ENCODE results near the gene SCGB1D4.

SCGB1D4 gene

DNA sequence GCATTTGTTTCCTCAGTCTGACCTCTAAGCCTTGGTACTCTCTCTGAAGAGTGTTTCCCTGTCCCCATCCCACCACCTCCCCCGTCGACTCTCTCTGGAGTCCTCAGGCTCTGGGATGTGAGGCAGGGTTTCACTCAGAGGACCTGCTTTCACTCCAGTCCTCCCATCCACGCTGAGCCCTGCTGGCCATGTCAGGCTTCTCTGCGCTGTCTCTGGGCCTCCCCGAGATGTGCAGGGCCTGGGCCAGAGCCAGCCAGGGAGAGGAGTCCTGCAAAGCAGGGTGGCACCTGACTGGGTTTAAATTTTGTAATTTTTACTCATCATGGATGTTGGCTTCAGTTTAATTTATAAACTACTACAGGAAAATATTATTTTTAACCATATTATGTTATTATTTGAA lies 25.6 kb downstream of the SCGB1D4 start:
- no peak for DNase-seq

DNA sequence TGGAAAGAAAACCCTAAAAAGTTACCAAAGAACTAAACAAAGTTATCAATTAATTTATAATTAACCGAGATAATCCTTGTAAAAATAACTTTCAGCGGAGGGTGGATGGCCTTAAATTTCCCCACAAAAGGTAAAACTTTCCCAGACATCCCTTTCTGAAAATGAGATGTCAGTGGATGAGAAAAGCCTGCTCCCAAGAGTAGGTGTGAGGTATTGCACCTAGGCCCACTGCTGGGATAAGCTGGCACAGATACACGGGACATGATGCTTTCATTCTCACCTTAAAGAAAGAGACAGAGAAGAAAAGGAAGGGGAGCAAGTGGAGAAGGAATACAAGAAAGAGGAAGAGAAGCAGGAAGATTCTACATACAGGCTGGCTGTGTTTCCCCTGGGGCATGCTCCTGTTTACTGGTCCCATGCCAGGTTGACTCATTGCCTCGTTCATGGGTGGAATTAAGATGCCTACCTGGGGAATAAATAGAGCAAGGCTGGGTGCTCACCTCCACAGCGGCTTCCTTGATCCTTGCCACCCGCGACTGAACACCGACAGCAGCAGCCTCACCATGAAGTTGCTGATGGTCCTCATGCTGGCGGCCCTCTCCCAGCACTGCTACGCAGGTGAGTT lies 29.1 kb downstream of the SCGB1D4 start, which contains the start of gene SCGB2A2:
Gene SCGB2A2, plus strand, starts transcription at position 505 of the 625 bp plus-strand sequence. Its CDS starts 59 bp downstream, at position 564.
- DNase-seq: peak; percentile 3

DNA sequence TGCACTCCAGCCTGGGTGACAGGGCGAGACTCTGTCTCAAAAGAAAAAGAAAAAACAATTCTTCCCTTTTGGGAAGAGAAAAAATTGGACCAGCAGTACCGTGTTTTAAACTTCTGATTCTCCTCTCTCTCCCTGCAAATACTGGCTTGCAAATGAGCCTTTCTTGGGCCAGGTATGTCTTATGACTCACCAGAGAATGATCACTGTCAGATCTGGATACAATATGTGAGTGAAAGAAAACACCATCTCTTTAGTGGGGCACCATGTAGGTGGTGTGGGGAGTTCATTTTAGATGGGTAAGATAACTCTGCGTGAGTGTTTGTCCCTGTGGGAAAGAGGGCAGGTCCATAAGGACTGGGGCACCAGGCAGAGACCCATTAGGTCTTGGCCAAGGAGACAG lies 31.3 kb downstream of the SCGB1D4 start:
- DNase-seq: no peak

DNA sequence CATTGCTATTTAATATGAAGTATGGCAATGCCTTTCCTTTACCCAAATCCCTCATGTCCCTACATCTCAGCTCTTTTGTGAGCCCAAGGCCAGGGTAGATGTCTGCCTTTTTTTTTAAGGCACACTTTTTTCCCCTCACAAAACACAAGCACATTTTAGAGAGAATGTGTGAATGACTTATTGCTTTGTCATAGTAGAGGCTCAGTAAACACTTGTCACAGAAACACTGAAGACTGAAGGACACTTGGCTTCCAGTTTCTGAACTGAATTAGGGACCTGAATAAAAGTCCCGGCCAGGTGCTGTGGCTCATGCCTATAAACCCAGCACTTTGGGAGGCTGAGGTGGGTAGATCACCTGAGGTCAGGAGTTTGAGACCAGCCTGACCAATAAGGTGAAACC lies 31.8 kb downstream of the SCGB1D4 start:
- DNase-seq: no peak

DNA sequence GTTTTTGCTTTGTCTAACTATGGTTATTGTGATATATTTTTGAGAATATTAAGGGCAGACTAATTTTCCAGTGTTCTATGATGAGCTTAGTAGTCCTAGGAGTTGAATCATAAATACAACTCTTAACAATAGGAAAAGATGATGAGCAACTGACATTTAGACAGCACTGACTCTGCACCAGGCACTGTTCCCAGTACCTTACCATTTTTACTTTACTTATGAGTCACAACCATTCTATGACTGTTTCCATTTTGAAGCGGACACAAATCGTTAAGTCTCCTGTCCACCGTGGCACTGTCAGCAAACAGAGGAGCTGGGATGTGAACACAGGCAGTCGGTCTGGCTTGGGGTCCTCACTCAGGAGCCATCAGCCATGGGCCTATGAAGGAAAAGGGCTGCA lies 32.3 kb downstream of the SCGB1D4 start:
- no peak for DNase-seq

DNA sequence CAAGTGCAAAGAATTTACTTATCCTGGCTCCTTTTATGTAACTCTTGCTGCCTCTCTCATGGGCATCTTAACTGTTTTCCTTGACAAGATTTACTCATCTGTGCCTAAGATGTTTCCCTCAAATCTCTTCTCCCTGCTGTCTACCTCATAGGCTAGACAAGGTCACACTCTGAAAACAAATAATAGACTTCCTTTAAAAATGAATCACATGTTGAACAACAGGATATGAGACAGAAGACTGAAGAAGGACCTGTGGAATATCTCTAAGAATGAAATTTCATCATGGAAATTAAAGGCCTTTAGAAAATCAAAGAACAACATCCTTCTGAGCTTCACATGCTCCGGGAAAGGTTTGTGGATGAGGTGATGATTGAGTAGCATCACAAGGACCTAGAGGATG lies 34.9 kb downstream of the SCGB1D4 start:
- DNase-seq: no peak

DNA sequence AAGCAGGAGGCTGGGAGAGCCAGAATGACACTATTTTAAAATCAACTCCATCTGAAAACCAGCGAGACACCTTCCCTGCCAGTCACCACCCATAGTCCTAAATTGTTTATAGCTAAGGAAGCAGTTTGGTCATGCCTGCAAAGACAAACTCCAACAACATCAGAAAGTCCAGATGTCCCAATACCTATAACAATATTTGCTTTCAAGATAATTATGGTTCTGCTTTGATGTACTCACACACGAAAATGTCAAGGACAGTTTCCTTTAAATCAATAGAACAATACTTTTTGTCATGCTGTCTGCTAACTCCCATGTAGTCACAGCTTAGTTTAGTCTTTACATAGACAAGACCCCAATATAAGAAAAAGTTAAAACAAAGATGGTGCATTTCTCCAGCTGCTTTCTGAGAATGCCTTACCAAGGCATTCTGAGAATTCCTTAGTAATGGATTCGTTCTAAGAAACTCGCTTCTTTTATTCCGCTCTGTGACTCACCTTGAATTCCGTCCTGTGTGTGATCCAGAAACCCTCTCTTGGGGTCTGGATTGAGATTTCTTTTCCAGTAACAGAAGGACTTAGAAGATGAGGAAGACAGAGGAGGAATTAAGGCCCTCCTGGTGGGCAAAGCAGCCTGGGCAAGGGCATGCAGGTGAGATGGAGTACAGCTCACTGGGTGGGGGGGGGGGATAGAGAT lies 38.5 kb downstream of the SCGB1D4 start:
- no peak for DNase-seq

DNA sequence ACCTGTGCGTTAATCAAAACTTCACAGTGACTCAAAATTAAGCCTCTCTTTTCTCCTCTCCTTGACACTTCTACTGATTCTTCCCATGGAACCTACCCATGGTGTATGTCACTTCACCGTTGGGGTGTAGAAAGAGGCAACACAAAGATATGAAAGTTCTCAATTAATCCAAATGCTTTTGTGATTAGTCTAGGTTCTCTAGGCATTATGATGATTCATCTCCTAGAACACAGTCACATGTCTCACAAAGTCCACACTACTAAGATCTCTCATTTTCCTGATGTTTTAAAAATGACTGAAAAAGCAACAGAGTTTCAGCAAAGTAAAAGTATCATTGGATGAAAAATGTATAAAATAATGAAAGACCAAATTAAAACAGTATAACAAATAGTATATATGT lies 42.6 kb downstream of the SCGB1D4 start:
- DNase-seq: no peak

DNA sequence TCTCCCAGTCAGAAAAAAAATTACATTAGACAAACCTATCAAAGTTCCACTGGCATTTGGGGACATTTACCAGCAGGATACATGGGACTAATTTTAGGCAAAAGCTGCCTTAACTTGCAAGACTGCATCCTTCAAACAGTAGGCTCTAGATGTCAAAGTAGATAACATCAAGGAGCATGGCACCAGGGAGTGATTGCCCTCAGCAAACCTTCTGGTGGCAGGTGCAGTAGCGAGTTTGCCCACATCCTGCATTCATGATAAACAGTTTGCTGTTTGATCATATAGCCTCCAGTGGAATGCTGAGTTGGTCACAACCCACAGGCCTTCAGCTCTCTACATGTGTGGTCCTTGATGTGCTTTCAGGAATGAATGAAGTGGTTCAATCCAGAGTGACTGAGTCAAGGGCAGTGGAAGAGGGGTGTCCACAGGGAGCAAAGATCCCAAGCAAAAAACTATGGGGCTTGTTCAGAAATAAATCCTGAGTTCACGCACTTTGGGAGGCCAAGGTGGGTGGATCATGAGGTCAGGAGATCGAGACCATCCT lies 44.8 kb downstream of the SCGB1D4 start:
- DNase-seq: no peak

DNA sequence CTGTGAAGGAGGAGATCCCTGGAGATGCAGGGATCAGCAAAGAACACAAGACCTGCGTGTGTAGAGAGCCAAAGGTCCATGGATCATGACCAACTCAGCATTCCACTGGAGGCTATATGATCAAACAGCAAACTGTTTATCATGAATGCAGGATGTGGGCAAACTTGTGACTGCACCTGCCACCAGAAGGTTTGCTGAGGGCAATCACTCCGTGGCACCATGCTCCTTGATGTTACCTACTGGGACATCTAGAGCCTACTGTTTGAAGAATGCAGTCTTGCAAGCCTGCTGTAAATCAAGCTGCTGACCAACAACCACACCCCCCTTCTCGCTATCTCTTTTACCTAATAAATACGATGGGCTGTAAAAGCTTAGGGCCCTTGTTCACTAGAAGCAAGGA lies 47.2 kb downstream of the SCGB1D4 start:
- DNase-seq: no peak
